Neural cell (in vitro differentiated cells): ENCODE results near the gene PRUNE2. TPM values are rescaled to one million over a fixed set of nuclear protein-coding genes. Genes with fewer than 3 reads are reported as not detected.

ENCODE experiments used
- H2AFZ ChIP-seq: fragments of 200-600, 300-800 bp; sonication (generic), shearing (Covaris generic); 2 replicates; pipeline ENCODE4 v1.6.0; 2014; ENCODE audit warnings: low read depth, mild to moderate bottlenecking, antibody characterized with exemption, low read length, moderate library complexity
- H3F3A ChIP-seq: fragments of 200-600 bp; shearing (Covaris generic); 2 replicates; pipeline ENCODE4 v1.6.1; 2016; ENCODE audit warnings: mild to moderate bottlenecking, moderate library complexity, mixed read lengths, antibody characterized with exemption, low read length; ENCODE audit not compliant: insufficient read depth, poor library complexity, severe bottlenecking
- H3K27ac ChIP-seq: fragments of 200-600, 300-800 bp; sonication (generic), shearing (Covaris generic); 2 replicates; pipeline ENCODE4 v1.5.1; 2014; ENCODE audit warnings: mild to moderate bottlenecking, low read length, moderate library complexity
- H3K27me3 ChIP-seq: fragments of 300-800, 200-600 bp; sonication (generic), shearing (Covaris generic); 2 replicates; pipeline ENCODE4 v1.6.0; 2014; ENCODE audit warnings: mild to moderate bottlenecking, low read depth, low read length, moderate library complexity; ENCODE audit not compliant: insufficient read depth
- H3K36me3 ChIP-seq: fragments of 300-800, 200-600 bp; sonication (generic), shearing (Covaris generic); 2 replicates; pipeline ENCODE4 v1.5.1; 2014; ENCODE audit warnings: mild to moderate bottlenecking, antibody characterized with exemption, low read length, moderate library complexity; ENCODE audit not compliant: insufficient read depth
- H3K4me2 ChIP-seq: fragments of 300-800, 200-600 bp; sonication (generic), shearing (Covaris generic); 2 replicates; pipeline ENCODE4 v1.6.0; 2014; ENCODE audit warnings: mild to moderate bottlenecking, low read length
- H3K4me3 ChIP-seq: fragments of 300-800, 200-600 bp; sonication (generic), shearing (Covaris generic); 2 replicates; pipeline ENCODE4 v1.5.1; 2014; ENCODE audit warnings: mild to moderate bottlenecking, low read length, moderate library complexity
- H3K79me2 ChIP-seq: fragments of 200-600 bp; shearing (Covaris generic); replicated peaks from 2 replicates; pipeline ENCODE4 v1.6.0; 2014; ENCODE audit warnings: mild to moderate bottlenecking, low read length, moderate library complexity; ENCODE audit not compliant: insufficient read depth
- H3K9ac ChIP-seq: fragments of 300-800, 200-600 bp; sonication (generic), shearing (Covaris generic); 2 replicates; pipeline ENCODE4 v1.6.1; 2016; ENCODE audit warnings: mild to moderate bottlenecking, low read length, mixed read lengths
- H3K9me2 ChIP-seq: fragments of 200-600 bp; shearing (Covaris generic); 2 replicates; pipeline ENCODE4 v1.6.1; 2016; ENCODE audit warnings: mild to moderate bottlenecking, low read length, mixed read lengths; ENCODE audit not compliant: insufficient read depth
- H3K9me3 ChIP-seq: fragments of 200-600, 300-800 bp; sonication (generic), shearing (Covaris generic); 2 replicates; pipeline ENCODE4 v1.6.1; 2016; ENCODE audit warnings: mild to moderate bottlenecking, mixed run types, low read length, moderate library complexity, mixed read lengths
- H4K20me1 ChIP-seq: fragments of 200-600 bp; shearing (Covaris generic); 2 replicates; pipeline ENCODE4 v1.6.1; 2016; ENCODE audit warnings: mild to moderate bottlenecking, mixed run types; ENCODE audit not compliant: insufficient read depth
- EP300 ChIP-seq: fragments of 450-650 bp; conservative IDR thresholded peaks from 2 replicates; pipeline ENCODE4 v1.6.1; 2014; ENCODE audit warnings: antibody characterized with exemption, mild to moderate bottlenecking, moderate library complexity; ENCODE audit not compliant: poor library complexity, severe bottlenecking
- EZH2 ChIP-seq: fragments of 200-600, 300-800 bp; shearing (Covaris generic), sonication (generic); IDR thresholded peaks from 2 replicates; pipeline ENCODE4 v1.6.1; 2014; ENCODE audit warnings: antibody characterized with exemption, low read length, borderline replicate concordance, mild to moderate bottlenecking; ENCODE audit not compliant: insufficient read depth, poor library complexity, severe bottlenecking
- MXI1 ChIP-seq: fragments of 450-650 bp; conservative IDR thresholded peaks from 2 replicates; pipeline ENCODE4 v1.6.1; 2014; ENCODE audit warnings: antibody characterized with exemption, mild to moderate bottlenecking; ENCODE audit not compliant: poor library complexity, severe bottlenecking
- RAD21 ChIP-seq: fragments of 450-650 bp; conservative IDR thresholded peaks from 2 replicates; pipeline ENCODE4 v1.6.1; 2014; ENCODE audit warnings: antibody characterized with exemption, mild to moderate bottlenecking, moderate library complexity
- TAF1 ChIP-seq: IDR thresholded peaks from 2 replicates; pipeline ENCODE4 v1.6.1; 2012; ENCODE audit warnings: low read depth
- polyA plus RNA-seq: library from polyadenylated mRNA; depleted of rRNA; stranded (reverse); fragments of >200 nt; gene quantifications from 2 replicates; pipeline ENCODE4 v1.2.3, GENCODE V29; 2014
- TF ChIP-seq, protein P1 (sequence below): fragments of 450-650 bp; IDR thresholded peaks from 2 replicates; pipeline ENCODE4 v1.5.1; 2014; ENCODE audit warnings: antibody characterized with exemption, mild to moderate bottlenecking, moderate library complexity; ENCODE audit not compliant: poor library complexity, severe bottlenecking
- TF ChIP-seq, protein P2 (sequence below): IDR thresholded peaks from 2 replicates; pipeline ENCODE4 v1.6.1; 2012; ENCODE audit warnings: borderline replicate concordance

The PRUNE2 gene
- polyA plus RNA-seq, 1 donor from 2014 or later, result 9.7 TPM

DNA sequence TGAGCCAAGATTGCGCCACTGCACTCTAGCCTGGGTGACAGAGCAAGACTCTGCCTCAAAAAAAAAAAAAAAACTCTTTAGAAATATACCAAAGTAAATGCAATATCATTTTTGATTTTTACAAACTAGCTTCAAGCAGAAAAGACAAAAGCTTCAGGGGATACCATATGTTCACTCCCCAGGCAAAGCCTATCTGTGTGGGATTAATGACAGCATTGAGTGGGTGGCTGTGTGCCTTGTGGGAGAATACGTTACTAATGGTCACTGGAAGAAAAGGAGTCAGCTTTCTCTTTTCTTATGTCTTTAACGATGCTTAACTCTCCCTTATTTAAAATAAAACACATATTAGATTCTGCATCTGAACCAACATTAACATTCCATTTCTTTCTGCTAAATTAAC, 139.8 kb downstream of the PRUNE2 start:
- no peaks in the 10 kb centered on the region for H3K27me3 ChIP-seq
- H3K4me3 ChIP-seq, result no peak overlapping the region
- no peak overlapping the region for H3K9ac ChIP-seq
- TF ChIP-seq EZH2, result no peak
- TF ChIP-seq, protein P1, sequence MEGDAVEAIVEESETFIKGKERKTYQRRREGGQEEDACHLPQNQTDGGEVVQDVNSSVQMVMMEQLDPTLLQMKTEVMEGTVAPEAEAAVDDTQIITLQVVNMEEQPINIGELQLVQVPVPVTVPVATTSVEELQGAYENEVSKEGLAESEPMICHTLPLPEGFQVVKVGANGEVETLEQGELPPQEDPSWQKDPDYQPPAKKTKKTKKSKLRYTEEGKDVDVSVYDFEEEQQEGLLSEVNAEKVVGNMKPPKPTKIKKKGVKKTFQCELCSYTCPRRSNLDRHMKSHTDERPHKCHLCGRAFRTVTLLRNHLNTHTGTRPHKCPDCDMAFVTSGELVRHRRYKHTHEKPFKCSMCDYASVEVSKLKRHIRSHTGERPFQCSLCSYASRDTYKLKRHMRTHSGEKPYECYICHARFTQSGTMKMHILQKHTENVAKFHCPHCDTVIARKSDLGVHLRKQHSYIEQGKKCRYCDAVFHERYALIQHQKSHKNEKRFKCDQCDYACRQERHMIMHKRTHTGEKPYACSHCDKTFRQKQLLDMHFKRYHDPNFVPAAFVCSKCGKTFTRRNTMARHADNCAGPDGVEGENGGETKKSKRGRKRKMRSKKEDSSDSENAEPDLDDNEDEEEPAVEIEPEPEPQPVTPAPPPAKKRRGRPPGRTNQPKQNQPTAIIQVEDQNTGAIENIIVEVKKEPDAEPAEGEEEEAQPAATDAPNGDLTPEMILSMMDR, result no peak
- H3K27ac ChIP-seq, result no peak overlapping the region
- no peaks in the 10 kb centered on the region for H3K36me3 ChIP-seq
- no peaks in the 10 kb centered on the region for H3F3A ChIP-seq
- no peak overlapping the region for H3K4me2 ChIP-seq
- no peaks in the 10 kb centered on the region for H4K20me1 ChIP-seq
- H3K9me2 ChIP-seq, result no peaks in the 10 kb centered on the region
- no peaks in the 10 kb centered on the region for H3K79me2 ChIP-seq
- H3K9me3 ChIP-seq, result no peaks in the 10 kb centered on the region
- H2AFZ ChIP-seq, result no peak overlapping the region

DNA sequence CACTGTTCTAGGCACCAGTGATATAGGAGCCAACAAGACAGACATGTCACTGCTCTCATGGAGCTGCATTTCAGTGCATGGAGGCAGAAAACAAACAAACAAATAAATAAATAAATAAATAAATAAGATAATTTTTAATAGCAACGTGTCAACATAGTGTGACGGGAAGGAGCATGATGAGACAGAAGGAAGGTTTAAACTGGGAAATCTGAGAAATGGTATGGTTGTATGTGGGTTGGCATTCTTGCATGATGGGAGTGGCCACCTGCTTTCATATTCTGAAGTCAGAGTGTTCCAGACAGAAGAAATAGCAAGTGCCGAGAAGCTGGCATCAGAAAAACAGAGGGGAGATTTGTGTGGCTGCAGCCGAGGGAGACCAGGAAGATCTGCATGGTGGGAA, 141.8 kb downstream of the PRUNE2 start, which contains the start of gene PCA3:
Gene PCA3, plus strand, starts transcription at position 301 of the 400 bp plus-strand sequence.
- no peak for TF ChIP-seq RAD21
- TF ChIP-seq, protein P1, result no peak
- no peak for TF ChIP-seq MXI1
- TF ChIP-seq, protein P2, sequence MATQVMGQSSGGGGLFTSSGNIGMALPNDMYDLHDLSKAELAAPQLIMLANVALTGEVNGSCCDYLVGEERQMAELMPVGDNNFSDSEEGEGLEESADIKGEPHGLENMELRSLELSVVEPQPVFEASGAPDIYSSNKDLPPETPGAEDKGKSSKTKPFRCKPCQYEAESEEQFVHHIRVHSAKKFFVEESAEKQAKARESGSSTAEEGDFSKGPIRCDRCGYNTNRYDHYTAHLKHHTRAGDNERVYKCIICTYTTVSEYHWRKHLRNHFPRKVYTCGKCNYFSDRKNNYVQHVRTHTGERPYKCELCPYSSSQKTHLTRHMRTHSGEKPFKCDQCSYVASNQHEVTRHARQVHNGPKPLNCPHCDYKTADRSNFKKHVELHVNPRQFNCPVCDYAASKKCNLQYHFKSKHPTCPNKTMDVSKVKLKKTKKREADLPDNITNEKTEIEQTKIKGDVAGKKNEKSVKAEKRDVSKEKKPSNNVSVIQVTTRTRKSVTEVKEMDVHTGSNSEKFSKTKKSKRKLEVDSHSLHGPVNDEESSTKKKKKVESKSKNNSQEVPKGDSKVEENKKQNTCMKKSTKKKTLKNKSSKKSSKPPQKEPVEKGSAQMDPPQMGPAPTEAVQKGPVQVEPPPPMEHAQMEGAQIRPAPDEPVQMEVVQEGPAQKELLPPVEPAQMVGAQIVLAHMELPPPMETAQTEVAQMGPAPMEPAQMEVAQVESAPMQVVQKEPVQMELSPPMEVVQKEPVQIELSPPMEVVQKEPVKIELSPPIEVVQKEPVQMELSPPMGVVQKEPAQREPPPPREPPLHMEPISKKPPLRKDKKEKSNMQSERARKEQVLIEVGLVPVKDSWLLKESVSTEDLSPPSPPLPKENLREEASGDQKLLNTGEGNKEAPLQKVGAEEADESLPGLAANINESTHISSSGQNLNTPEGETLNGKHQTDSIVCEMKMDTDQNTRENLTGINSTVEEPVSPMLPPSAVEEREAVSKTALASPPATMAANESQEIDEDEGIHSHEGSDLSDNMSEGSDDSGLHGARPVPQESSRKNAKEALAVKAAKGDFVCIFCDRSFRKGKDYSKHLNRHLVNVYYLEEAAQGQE, result no peak
- no peak for TF ChIP-seq TAF1
- TF ChIP-seq EP300, result no peak
- TF ChIP-seq EZH2, result no peak
- H3K4me2 ChIP-seq, result no peak within 1 kb of the TSS
- H3K36me3 ChIP-seq, result no peaks in the 10 kb centered on the region

More for the DNA sequence above, 141.8 kb downstream of the PRUNE2 start, which contains the start of gene PCA3:
- no peaks in the 10 kb centered on the region for H4K20me1 ChIP-seq
- no peak within 1 kb of the TSS for H3K27ac ChIP-seq
- no peaks in the 10 kb centered on the region for H3K27me3 ChIP-seq
- H3K79me2 ChIP-seq, result no peaks in the 10 kb centered on the region
- no peaks in the 10 kb centered on the region for H3F3A ChIP-seq
- H3K4me3 ChIP-seq, result no peak within 1 kb of the TSS
- no peaks in the 10 kb centered on the region for H3K9me3 ChIP-seq
- no peaks in the 10 kb centered on the region for H3K9me2 ChIP-seq
- no peak within 1 kb of the TSS for H2AFZ ChIP-seq
- H3K9ac ChIP-seq, result no peak within 1 kb of the TSS
